ENCODE data around the gene PTHLH.

GRCh38 chr12:27987331-27987730 lies 14.8 kb upstream of the PTHLH start:
- TF ChIP-seq, protein P1, sequence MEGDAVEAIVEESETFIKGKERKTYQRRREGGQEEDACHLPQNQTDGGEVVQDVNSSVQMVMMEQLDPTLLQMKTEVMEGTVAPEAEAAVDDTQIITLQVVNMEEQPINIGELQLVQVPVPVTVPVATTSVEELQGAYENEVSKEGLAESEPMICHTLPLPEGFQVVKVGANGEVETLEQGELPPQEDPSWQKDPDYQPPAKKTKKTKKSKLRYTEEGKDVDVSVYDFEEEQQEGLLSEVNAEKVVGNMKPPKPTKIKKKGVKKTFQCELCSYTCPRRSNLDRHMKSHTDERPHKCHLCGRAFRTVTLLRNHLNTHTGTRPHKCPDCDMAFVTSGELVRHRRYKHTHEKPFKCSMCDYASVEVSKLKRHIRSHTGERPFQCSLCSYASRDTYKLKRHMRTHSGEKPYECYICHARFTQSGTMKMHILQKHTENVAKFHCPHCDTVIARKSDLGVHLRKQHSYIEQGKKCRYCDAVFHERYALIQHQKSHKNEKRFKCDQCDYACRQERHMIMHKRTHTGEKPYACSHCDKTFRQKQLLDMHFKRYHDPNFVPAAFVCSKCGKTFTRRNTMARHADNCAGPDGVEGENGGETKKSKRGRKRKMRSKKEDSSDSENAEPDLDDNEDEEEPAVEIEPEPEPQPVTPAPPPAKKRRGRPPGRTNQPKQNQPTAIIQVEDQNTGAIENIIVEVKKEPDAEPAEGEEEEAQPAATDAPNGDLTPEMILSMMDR (IDR thresholded peaks at IDR 0.05), result no peak
- no peak for TF ChIP-seq POLR2AphosphoS5 (IDR thresholded peaks at IDR 0.05; ENCODE audit: low read depth, low read length)

Data from Panc1 (cell line).